ENCODE data around the gene UNKL.

DNA sequence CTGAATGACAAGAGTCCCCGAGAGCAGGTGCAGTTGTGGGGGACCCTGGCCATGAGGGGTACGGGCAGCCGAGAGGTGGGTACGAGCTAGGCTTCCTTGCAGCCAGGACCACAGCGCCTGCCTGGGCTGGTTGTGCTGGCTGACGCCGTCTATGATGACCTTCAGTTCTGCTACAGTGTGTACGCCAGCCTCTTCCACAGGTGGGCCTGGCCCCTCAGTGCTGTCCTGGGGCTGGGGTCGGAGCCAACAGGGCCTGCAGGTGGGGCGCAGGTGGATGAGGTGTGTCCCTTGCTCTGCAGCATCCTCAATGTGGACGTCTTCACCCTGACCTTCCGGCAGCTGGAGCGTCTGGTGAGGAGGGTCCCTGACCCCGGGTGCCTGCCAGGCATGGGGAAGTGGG is 70.0 kb downstream of the UNKL start:
- TF ChIP-seq, protein P1, sequence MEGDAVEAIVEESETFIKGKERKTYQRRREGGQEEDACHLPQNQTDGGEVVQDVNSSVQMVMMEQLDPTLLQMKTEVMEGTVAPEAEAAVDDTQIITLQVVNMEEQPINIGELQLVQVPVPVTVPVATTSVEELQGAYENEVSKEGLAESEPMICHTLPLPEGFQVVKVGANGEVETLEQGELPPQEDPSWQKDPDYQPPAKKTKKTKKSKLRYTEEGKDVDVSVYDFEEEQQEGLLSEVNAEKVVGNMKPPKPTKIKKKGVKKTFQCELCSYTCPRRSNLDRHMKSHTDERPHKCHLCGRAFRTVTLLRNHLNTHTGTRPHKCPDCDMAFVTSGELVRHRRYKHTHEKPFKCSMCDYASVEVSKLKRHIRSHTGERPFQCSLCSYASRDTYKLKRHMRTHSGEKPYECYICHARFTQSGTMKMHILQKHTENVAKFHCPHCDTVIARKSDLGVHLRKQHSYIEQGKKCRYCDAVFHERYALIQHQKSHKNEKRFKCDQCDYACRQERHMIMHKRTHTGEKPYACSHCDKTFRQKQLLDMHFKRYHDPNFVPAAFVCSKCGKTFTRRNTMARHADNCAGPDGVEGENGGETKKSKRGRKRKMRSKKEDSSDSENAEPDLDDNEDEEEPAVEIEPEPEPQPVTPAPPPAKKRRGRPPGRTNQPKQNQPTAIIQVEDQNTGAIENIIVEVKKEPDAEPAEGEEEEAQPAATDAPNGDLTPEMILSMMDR (IDR thresholded peaks at IDR 0.05; ENCODE audit: low read depth, low read length), result no peak
- TF ChIP-seq POLR2A (IDR thresholded peaks at IDR 0.05; ENCODE audit: extremely low read depth, insufficient read length), result no peak

Measured in NB4 (cell line).